Measurements from ENCODE around the gene SIAH2. TPM values are rescaled to one million over a fixed set of nuclear protein-coding genes. Genes with fewer than 3 reads are reported as not detected.

Gene SIAH2
- total and polyA plus RNA-seq, 2 of the 8 experiments (the other 6 are each of a cell fraction or from before 2014, with no cell fraction given), result 23.9 to 34.2 TPM

DNA sequence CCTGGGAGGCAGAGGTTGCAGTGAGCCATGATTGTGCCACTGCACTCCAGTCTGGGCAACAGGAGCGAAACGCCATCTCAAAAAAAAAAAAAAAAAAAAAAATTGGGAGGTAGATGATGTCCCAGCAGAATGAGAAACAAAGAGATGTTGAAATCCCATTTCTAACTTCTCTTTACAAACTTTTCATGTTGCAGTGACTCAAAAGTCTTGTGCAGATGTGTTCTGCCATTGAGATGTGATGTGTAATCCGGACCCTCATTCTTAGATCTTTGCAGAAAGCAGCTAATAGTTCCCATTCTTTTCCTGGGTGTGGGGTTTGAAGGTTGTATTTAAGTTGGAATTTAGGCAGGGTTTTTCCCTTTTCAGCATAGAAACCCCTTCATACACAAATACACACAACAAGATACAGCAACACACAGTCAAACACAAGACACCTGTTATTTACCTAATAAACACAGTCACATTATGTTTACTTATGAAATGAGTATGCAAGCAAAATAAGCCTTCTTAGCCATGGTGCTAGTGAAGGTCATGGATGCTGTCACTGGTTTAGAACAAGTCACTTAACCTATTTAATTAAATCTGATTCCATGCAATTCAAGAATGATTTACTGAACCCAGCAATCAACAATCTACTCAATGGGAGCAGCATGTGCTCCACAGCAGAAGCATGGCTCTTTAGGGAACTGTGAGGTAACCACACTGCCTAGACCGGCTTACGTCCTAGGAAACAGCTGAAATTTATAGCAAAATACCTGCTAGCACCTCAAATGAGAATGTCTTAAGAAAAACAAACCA is 14.9 kb downstream of the SIAH2 start:
- no peak overlapping the region for H3K4me3 ChIP-seq (ENCODE audit: extremely low read depth in 1 of 4, insufficient read depth in 2 of 4, low read depth in 3 of 4, low read length in 4 of 4)
- H3K4me2 ChIP-seq (ENCODE audit: insufficient read depth in 1 of 2, low read depth in 2 of 2, low read length in 2 of 2), result no peak overlapping the region
- no peaks in the 10 kb centered on the region for H3K9me3 ChIP-seq (ENCODE audit: insufficient read depth in 2 of 2, low read depth in 1 of 2, low read length in 1 of 2)
- no peak overlapping the region for H2AFZ ChIP-seq (ENCODE audit: low read length)
- no peak overlapping the region for H3K23ac ChIP-seq (ENCODE audit: insufficient read length)
- FAIRE-seq (no peak), DNase-seq (ENCODE audit: low read depth in 1 of 2, low spot score in 2 of 2) (no peak)
- H2BK15ac ChIP-seq (ENCODE audit: low read length), result no peak overlapping the region
- no peak overlapping the region for H2AK5ac ChIP-seq (ENCODE audit: low read depth, low read length)
- H3K9ac ChIP-seq (replicated peaks in 1 of 4; ENCODE audit: extremely low read depth in 1 of 4, low read depth in 3 of 4, low read length in 3 of 4), result no peak overlapping the region
- H3K4ac ChIP-seq (replicated peaks; ENCODE audit: insufficient read length, low read depth, low read length), result no peak overlapping the region
- H3K14ac ChIP-seq (ENCODE audit: insufficient read length), result no peak overlapping the region
- no peak overlapping the region for H3K18ac ChIP-seq (ENCODE audit: extremely low read depth, low read length)
- no peaks in the 10 kb centered on the region for H3K36me3 ChIP-seq (ENCODE audit: control insufficient read depth in 2 of 4, insufficient read depth in 4 of 4, low read length in 3 of 4)
- no peaks in the 10 kb centered on the region; the same call in 1 of the 2 replicates for H3K23me2 ChIP-seq (ENCODE audit: low read depth, low read length)
- 86% methylated on average over 3 of the region's 5 CpGs; no CpG with 5 or more reads in 1 of the 2 experiments for WGBS, 2 experiments (ENCODE audit: extremely low coverage in 1 of 2, insufficient coverage in 1 of 2, insufficient read length in 1 of 2, insufficient replicate concordance in 2 of 2, low coverage in 1 of 2, low lambda C conversion rate in 2 of 2, missing lambda C conversion rate in 1 of 2)
- no peak overlapping the region for H2BK5ac ChIP-seq (ENCODE audit: low read depth, low read length)
- H2BK120ac ChIP-seq (replicated peaks; ENCODE audit: low read depth, low read length), result no peak overlapping the region
- no peaks in the 10 kb centered on the region; a peak in 1 of 4 replicates for H3K79me2 ChIP-seq (ENCODE audit: control insufficient read depth in 1 of 2, insufficient read depth in 2 of 2, low read length in 2 of 2)
- CTCF ChIA-PET (ENCODE audit: partially characterized antibody), result interaction anchor here (0.6 to 1.9 kb wide), 4 partner anchors 13 to 497 kb away, joined by 3 to 8 read pairs (median 4); no protein-coding TSS in a partner anchor
- POLR2A ChIA-PET (ENCODE audit: partially characterized antibody), result no interaction called here
- H3K79me1 ChIP-seq (ENCODE audit: low read depth, low read length), result peaks cover 10% of the 10 kb centered on the region
- no peaks in the 10 kb centered on the region for H4K20me1 ChIP-seq (replicated peaks in 1 of 2; ENCODE audit: control insufficient read depth in 1 of 2, insufficient read depth in 2 of 2, low read length in 2 of 2)
- no peak overlapping the region for H4K5ac ChIP-seq (ENCODE audit: insufficient read length, low read depth, low read length)
- H4K91ac ChIP-seq (replicated peaks; ENCODE audit: insufficient read length, low read length), result no peak overlapping the region
- no peak overlapping the region for H2BK12ac ChIP-seq (ENCODE audit: low read depth, low read length)
- no peak overlapping the region; the same call in 1 of the 2 replicates for H4K8ac ChIP-seq (ENCODE audit: extremely low read depth, insufficient read depth, low read length)
- H2BK20ac ChIP-seq (ENCODE audit: low read length), result no peak overlapping the region
- no peak overlapping the region for H3K56ac ChIP-seq (replicated peaks; ENCODE audit: insufficient read length, low read depth, low read length)
- H3K4me1 ChIP-seq (replicated peaks in 1 of 4; ENCODE audit: control insufficient read depth in 3 of 4, insufficient read depth in 4 of 4, low read length in 3 of 4), result peaks cover 0 to 2% (median 0%) of the 10 kb centered on the region in 4 experiments; a peak in 2 of 7 replicates
- no peaks in the 10 kb centered on the region for H3K27me3 ChIP-seq (replicated peaks in 1 of 4; ENCODE audit: control insufficient read depth in 3 of 4, extremely low read depth in 1 of 4, insufficient read depth in 3 of 4, low read length in 3 of 4)
- H3K27ac ChIP-seq (ENCODE audit: low read depth, low read length), result no peak overlapping the region
- TF ChIP-seq HDAC2 (IDR thresholded peaks at IDR 0.05; ENCODE audit: borderline replicate concordance in 1 of 2, low read depth in 2 of 2, low read length in 2 of 2) (no peak), HDAC6 (IDR thresholded peaks at IDR 0.05; ENCODE audit: low read depth, low read length) (no peak), RAD21 (IDR thresholded peaks at IDR 0.05 in 1 of 2, conservative IDR thresholded peaks at IDR 0.05 in 1 of 2; ENCODE audit: low read depth in 2 of 2, low read length in 2 of 2) (no peak), POLR2AphosphoS5 (IDR thresholded peaks at IDR 0.05; ENCODE audit: low read depth, low read length) (no peak), BRCA1 (IDR thresholded peaks at IDR 0.05; ENCODE audit: low read depth, low read length) (no peak), SP2 (IDR thresholded peaks at IDR 0.05; ENCODE audit: low read length) (no peak), EP300 (IDR thresholded peaks at IDR 0.05; ENCODE audit: borderline replicate concordance in 1 of 2, low read depth in 2 of 2, low read length in 2 of 2) (no peak), POU5F1 (IDR thresholded peaks at IDR 0.05; ENCODE audit: low read depth, low read length) (no peak)
- TF ChIP-seq, protein P1, sequence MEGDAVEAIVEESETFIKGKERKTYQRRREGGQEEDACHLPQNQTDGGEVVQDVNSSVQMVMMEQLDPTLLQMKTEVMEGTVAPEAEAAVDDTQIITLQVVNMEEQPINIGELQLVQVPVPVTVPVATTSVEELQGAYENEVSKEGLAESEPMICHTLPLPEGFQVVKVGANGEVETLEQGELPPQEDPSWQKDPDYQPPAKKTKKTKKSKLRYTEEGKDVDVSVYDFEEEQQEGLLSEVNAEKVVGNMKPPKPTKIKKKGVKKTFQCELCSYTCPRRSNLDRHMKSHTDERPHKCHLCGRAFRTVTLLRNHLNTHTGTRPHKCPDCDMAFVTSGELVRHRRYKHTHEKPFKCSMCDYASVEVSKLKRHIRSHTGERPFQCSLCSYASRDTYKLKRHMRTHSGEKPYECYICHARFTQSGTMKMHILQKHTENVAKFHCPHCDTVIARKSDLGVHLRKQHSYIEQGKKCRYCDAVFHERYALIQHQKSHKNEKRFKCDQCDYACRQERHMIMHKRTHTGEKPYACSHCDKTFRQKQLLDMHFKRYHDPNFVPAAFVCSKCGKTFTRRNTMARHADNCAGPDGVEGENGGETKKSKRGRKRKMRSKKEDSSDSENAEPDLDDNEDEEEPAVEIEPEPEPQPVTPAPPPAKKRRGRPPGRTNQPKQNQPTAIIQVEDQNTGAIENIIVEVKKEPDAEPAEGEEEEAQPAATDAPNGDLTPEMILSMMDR (IDR thresholded peaks at IDR 0.05; ENCODE audit: control extremely low read depth in 1 of 3, insufficient read depth in 1 of 3, low read depth in 1 of 3, low read length in 3 of 3), result no peak
